ENCODE measurements around the gene ULK3. TPM values are rescaled to one million over a fixed set of nuclear protein-coding genes. Genes with fewer than 3 reads are reported as not detected.

Gene ULK3
- polyA plus RNA-seq, 1 experiment: 14.2 TPM

DNA sequence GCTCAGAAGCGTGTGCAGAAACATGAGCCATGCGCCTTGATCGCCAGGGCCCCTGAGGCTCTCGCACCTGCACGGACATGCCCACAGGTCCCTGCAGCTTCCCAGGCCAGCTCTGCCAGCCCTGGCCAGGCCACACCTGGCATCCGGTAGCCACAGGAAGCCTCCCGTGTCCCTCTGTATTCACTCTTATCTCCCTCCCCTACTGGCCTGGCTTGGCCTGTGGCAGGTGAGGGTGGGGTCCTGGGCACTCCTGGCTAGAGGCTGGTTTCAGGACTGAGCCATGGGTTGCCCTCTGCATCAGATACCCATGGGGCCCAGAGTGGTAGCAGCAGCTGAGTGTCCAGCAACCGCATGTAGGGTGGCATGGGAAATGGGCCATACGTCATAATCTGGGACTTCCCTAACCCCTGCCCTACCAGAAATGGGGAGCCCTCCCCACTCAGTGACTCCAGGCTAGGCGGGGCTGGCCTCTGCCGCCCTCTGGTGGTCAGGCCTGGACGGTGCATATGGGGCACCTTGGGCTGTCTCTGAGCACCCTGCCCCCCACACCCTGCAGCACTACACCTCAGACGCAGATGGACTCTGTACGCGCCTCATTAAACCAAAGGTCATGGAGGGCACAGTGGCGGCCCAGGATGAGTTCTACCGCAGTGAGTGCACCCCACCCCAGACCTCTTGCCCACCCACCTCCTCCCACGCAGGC lies 42.9 kb downstream of the ULK3 start:
- TF ChIP-seq CTCF (IDR thresholded peaks at IDR 0.05; ENCODE audit: low read depth, low read length): peak; percentile 98
- CTCF ChIA-PET: interaction anchor here (0.6 to 1.9 kb wide), 17 partner anchors 8 to 134 kb away, joined by 3 to 22 read pairs (median 5); no protein-coding TSS in a partner anchor
- H3K27ac ChIP-seq (ENCODE audit: low read depth, low read length): no peak overlapping the region
- no peaks in the 10 kb centered on the region; the same call in 1 of the 2 replicates for H3K9me3 ChIP-seq (ENCODE audit: control insufficient read depth, insufficient read depth, low read length)
- POLR2A ChIA-PET: interaction anchor here (0.7 kb wide), 1 partner anchor 16 kb away, joined by 3 read pairs; no protein-coding TSS in a partner anchor
- no peak for DNase-seq (ENCODE audit: low read depth, low spot score)
- H3K4me3 ChIP-seq (ENCODE audit: low read depth, low read length): no peak overlapping the region
- H3K27me3 ChIP-seq (ENCODE audit: control insufficient read depth, insufficient read depth, low read length): no peaks in the 10 kb centered on the region

- Histone ChIP-seq H3K4me3 (ENCODE audit: low read depth, low read length) (no peak overlapping the region), H3K27ac (ENCODE audit: low read depth, low read length) (no peak overlapping the region), H3K27me3 (ENCODE audit: control insufficient read depth, insufficient read depth, low read length) (no peaks in the 10 kb centered on the region), H3K9me3 (ENCODE audit: control insufficient read depth, insufficient read depth, low read length) (no peaks in the 10 kb centered on the region; the same call in 1 of the 2 replicates)
- no peak for DNase-seq (ENCODE audit: low read depth, low spot score)
- TF ChIP-seq CTCF (IDR thresholded peaks at IDR 0.05; ENCODE audit: low read depth, low read length): no peak
- CTCF ChIA-PET: interaction anchor here (0.6 to 1.9 kb wide), 14 partner anchors 7 to 134 kb away, joined by 3 to 22 read pairs (median 5); no protein-coding TSS in a partner anchor
- POLR2A ChIA-PET: no interaction called here
Observed at GRCh38 chr15:74799255-74799855, 43.6 kb downstream of the ULK3 start.

DNA sequence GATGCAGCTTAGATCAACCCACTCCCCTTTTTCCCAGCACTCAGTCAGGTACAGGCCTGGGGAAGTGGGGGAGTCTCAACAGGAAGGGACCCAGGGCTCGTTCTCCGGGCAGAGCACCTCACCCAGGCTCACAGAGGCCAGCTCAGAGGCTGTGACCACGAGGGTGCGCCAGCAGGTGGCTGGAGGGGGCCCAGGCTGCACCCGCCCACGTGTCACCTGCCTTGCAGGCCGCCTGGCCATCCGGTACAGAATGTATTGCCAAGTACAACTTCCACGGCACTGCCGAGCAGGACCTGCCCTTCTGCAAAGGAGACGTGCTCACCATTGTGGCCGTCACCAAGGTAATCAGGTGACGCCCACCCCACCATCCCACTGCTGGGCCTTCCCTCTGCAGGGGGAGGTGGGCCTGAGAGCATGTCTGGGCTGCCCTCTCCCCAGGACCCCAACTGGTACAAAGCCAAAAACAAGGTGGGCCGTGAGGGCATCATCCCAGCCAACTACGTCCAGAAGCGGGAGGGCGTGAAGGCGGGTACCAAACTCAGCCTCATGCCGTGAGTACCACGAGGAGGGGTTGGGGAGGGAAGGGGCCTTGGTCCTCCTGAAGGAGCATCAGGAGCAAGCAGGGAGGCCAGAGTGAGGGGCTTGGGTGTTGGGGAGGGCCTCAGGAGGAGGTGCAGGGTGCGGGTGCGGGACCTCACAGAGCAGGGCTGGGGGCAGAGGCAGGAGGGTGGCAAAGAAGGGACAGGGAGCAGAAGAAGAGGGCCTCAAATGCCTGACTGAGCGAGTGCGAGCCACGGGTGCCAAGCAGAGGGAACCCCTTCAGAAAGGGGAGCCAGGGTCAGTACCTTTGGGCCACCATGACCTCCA lies 44.3 kb downstream of the ULK3 start:
- Histone ChIP-seq H3K9me3 (ENCODE audit: control insufficient read depth, insufficient read depth, low read length) (no peaks in the 10 kb centered on the region; the same call in 1 of the 2 replicates), H3K4me3 (ENCODE audit: low read depth, low read length) (no peak overlapping the region), H3K27me3 (ENCODE audit: control insufficient read depth, insufficient read depth, low read length) (no peaks in the 10 kb centered on the region), H3K27ac (ENCODE audit: low read depth, low read length) (no peak overlapping the region)
- TF ChIP-seq CTCF (IDR thresholded peaks at IDR 0.05; ENCODE audit: low read depth, low read length): no peak
- CTCF ChIA-PET: interaction anchor here (0.7 to 1.5 kb wide), 6 partner anchors 9 to 133 kb away, joined by 3 to 14 read pairs (median 4); no protein-coding TSS in a partner anchor
- DNase-seq (ENCODE audit: low read depth, low spot score): no peak
- POLR2A ChIA-PET: no interaction called here

- ChIA-PET POLR2A (no interaction called here), CTCF (interaction anchor here (0.7 to 2.3 kb wide), 2 partner anchors 8 to 9 kb away, joined by 3 to 8 read pairs; no protein-coding TSS in a partner anchor)
- DNase-seq (ENCODE audit: low read depth, low spot score): no peak
- Histone ChIP-seq H3K27me3 (ENCODE audit: control insufficient read depth, insufficient read depth, low read length) (no peaks in the 10 kb centered on the region), H3K9me3 (ENCODE audit: control insufficient read depth, insufficient read depth, low read length) (no peaks in the 10 kb centered on the region), H3K27ac (ENCODE audit: low read depth, low read length) (no peak overlapping the region), H3K4me3 (ENCODE audit: low read depth, low read length) (no peak overlapping the region)
- TF ChIP-seq CTCF (IDR thresholded peaks at IDR 0.05; ENCODE audit: low read depth, low read length): no peak
Observed at GRCh38 chr15:74795966-74796625, 46.9 kb downstream of the ULK3 start.

Measured in AG04450 (cell line).